Stimulated activated naive CD4-positive, alpha-beta T cell treated with Interleukin-2 at 50 U/mL for 16 hours (primary cell): ENCODE data around the gene TRIM54.
"Not testable (repeated sequence)": the region's sequence is repeated elsewhere in the genome, so short reads cannot be mapped to it uniquely, and the experiment has no call there.

Experiments
- DNase-seq: peaks from one replicate; lab custom pipeline; 2025; lab: John Stamatoyannopoulos, UW

Gene TRIM54

GRCh38 chr2:27258051-27258450 lies 24.2 kb upstream of the TRIM54 start:
- DNase-seq, result no peak

GRCh38 chr2:27261241-27261925 lies 20.8 kb upstream of the TRIM54 start:
- no peak for DNase-seq

GRCh38 chr2:27261926-27262298 lies 20.3 kb upstream of the TRIM54 start:
- DNase-seq, result no peak

GRCh38 chr2:27262379-27263286 lies 19.6 kb upstream of the TRIM54 start, which contains the start of gene SLC30A3:
SLC30A3 (minus strand) TSS chr2:27263047; CDS start chr2:27262906, 141 bp downstream.
- DNase-seq, result peak; percentile 54

GRCh38 chr2:27263287-27264252 lies 18.7 kb upstream of the TRIM54 start:
- DNase-seq, result no peak

GRCh38 chr2:27264253-27264752 lies 17.9 kb upstream of the TRIM54 start:
- DNase-seq, result no peak

- peak; percentile 41 for DNase-seq
These were observed 17.3 kb upstream of the TRIM54 start for GRCh38 chr2:27264753-27265535.

- DNase-seq, result no peak
These were observed 16.7 kb upstream of the TRIM54 start for GRCh38 chr2:27265536-27265870.

- not testable (repeated sequence) for DNase-seq
These were observed 13.9 kb upstream of the TRIM54 start for GRCh38 chr2:27268296-27268695.

GRCh38 chr2:27270131-27270530 lies 12.1 kb upstream of the TRIM54 start:
- no peak for DNase-seq

GRCh38 chr2:27270670-27271069 lies 11.6 kb upstream of the TRIM54 start:
- no peak for DNase-seq

GRCh38 chr2:27271631-27272340 lies 10.4 kb upstream of the TRIM54 start:
- no peak for DNase-seq

- not testable (repeated sequence) for DNase-seq
These were observed 9.4 kb upstream of the TRIM54 start for GRCh38 chr2:27272537-27273522.

GRCh38 chr2:27275211-27276150 lies 6.7 kb upstream of the TRIM54 start, which contains the start of gene DNAJC5G:
DNAJC5G (plus strand) TSS chr2:27275433; CDS start chr2:27276729, 1,296 bp downstream.
- no peak for DNase-seq

GRCh38 chr2:27278010-27278409 lies 4.2 kb upstream of the TRIM54 start:
- DNase-seq, result no peak

- no peak for DNase-seq
These were observed 1.4 kb upstream of the TRIM54 start for GRCh38 chr2:27280826-27281225.

GRCh38 chr2:27281442-27281841 lies 787 bp upstream of the TRIM54 start:
- no peak for DNase-seq

- no peak for DNase-seq
These were observed 663 bp downstream of the TRIM54 start for GRCh38 chr2:27282892-27283291.
